Limb (tissue), 2 donors: ENCODE results near the gene IRF2BPL.

Experiments used
- DNase-seq, 2 donors: peaks; one replicate each; pipeline ENCODE4 v3.0.0-alpha.2; 2016; ENCODE audit errors: extremely low spot score in 2 of 2

IRF2BPL gene

GRCh38 chr14:77055306-77055705 lies 26.8 kb upstream of the IRF2BPL start:
- DNase-seq, result no peak

GRCh38 chr14:77053046-77053841 lies 24.7 kb upstream of the IRF2BPL start:
- peak; percentile 81 to 90 for DNase-seq

GRCh38 chr14:77052281-77053044 lies 24.0 kb upstream of the IRF2BPL start:
- no peak for DNase-seq

- DNase-seq, result no peak
These were observed 22.6 kb upstream of the IRF2BPL start for GRCh38 chr14:77051116-77051515.

GRCh38 chr14:77046721-77047120 lies 18.2 kb upstream of the IRF2BPL start:
- DNase-seq, result no peak

GRCh38 chr14:77045238-77046162 lies 17.0 kb upstream of the IRF2BPL start:
- DNase-seq, result no peak

GRCh38 chr14:77044783-77045237 lies 16.3 kb upstream of the IRF2BPL start:
- DNase-seq, result peak in 1 of 2 donors; percentile 77

- DNase-seq, result no peak
These were observed 15.5 kb upstream of the IRF2BPL start for GRCh38 chr14:77043984-77044485.

GRCh38 chr14:77043177-77043983 lies 14.9 kb upstream of the IRF2BPL start:
- DNase-seq, result peak in 1 of 2 donors; percentile 87

GRCh38 chr14:77041881-77042545 lies 13.5 kb upstream of the IRF2BPL start:
- peak; percentile 78 to 85 for DNase-seq

- DNase-seq, result peak in 1 of 2 donors; percentile 54
These were observed 12.5 kb upstream of the IRF2BPL start for GRCh38 chr14:77040741-77041653.

GRCh38 chr14:77040059-77040740 lies 11.7 kb upstream of the IRF2BPL start:
- DNase-seq, result peak; percentile 99 to 100

- DNase-seq, result peak in 1 of 2 donors; percentile 78
These were observed 11.0 kb upstream of the IRF2BPL start for GRCh38 chr14:77039285-77040058.

GRCh38 chr14:77037938-77038568 lies 9.5 kb upstream of the IRF2BPL start:
- DNase-seq, result no peak

- DNase-seq, result no peak
These were observed 8.9 kb upstream of the IRF2BPL start for GRCh38 chr14:77037215-77037937.
